ENCODE data around the gene SLC38A3.
A peak's percentile ranks its signal among the peaks of the same experiment; 100 is the strongest.

The SLC38A3 gene

GRCh38 chr3:50204804-50205412, at the start of gene SLC38A3:
Gene SLC38A3 (plus strand): TSS chr3:50205271. CDS start chr3:50214200, 8,929 bp downstream.
- peak; percentile 32 for DNase-seq

GRCh38 chr3:50155491-50155878, 49.6 kb upstream of the SLC38A3 start:
- DNase-seq: no peak

- no peak for DNase-seq
These were observed 49.2 kb upstream of the SLC38A3 start for GRCh38 chr3:50155891-50156290.

GRCh38 chr3:50156549-50157493, 48.2 kb upstream of the SLC38A3 start:
- peak; percentile 13 for DNase-seq

- peak; percentile 50 for DNase-seq
These were observed 47.1 kb upstream of the SLC38A3 start for GRCh38 chr3:50157827-50158529.

- DNase-seq: no peak
These were observed 46.4 kb upstream of the SLC38A3 start for GRCh38 chr3:50158530-50159146.

GRCh38 chr3:50160561-50160983, 44.5 kb upstream of the SLC38A3 start:
- DNase-seq: no peak

GRCh38 chr3:50161320-50161719, 43.8 kb upstream of the SLC38A3 start:
- DNase-seq: no peak

GRCh38 chr3:50162034-50162883, 42.8 kb upstream of the SLC38A3 start:
- DNase-seq: no peak

- DNase-seq: no peak
These were observed 41.3 kb upstream of the SLC38A3 start for GRCh38 chr3:50163572-50164455.

GRCh38 chr3:50164481-50164880, 40.6 kb upstream of the SLC38A3 start:
- no peak for DNase-seq

GRCh38 chr3:50164984-50165909, 39.8 kb upstream of the SLC38A3 start:
- DNase-seq: no peak

GRCh38 chr3:50165910-50166538, 39.0 kb upstream of the SLC38A3 start:
- DNase-seq: no peak

- no peak for DNase-seq
These were observed 38.5 kb upstream of the SLC38A3 start for GRCh38 chr3:50166620-50167019.

GRCh38 chr3:50167069-50167840, 37.8 kb upstream of the SLC38A3 start:
- no peak for DNase-seq

- no peak for DNase-seq
These were observed 37.2 kb upstream of the SLC38A3 start for GRCh38 chr3:50167841-50168209.

GRCh38 chr3:50168388-50168787, 36.7 kb upstream of the SLC38A3 start:
- no peak for DNase-seq

- DNase-seq: no peak
These were observed 36.3 kb upstream of the SLC38A3 start for GRCh38 chr3:50168791-50169190.
